HG03039 (cell line): ENCODE measurements around the gene TMOD2.
A peak's percentile ranks its signal among the peaks of the same experiment; 100 is the strongest.

ENCODE experiments used
- ATAC-seq: cut with Tn5 transposase; IDR thresholded peaks from one replicate; pipeline ENCODE4 v1.9.1; 2021; ENCODE audit warnings: mild to moderate bottlenecking, moderate library complexity; ENCODE audit not compliant: unreplicated experiment

TMOD2 gene

GRCh38 chr15:51750792-51751696 lies at the start of gene TMOD2:
TSS of gene TMOD2 (plus strand) at chr15:51751597. CDS start at chr15:51766442, 14,845 bp downstream.
- peak; percentile 78 for ATAC-seq

- ATAC-seq: no peak
Measured at GRCh38 chr15:51702710-51703109, 48.7 kb upstream of the TMOD2 start.

GRCh38 chr15:51706291-51706690 lies 45.1 kb upstream of the TMOD2 start:
- no peak for ATAC-seq

- no peak for ATAC-seq
Measured at GRCh38 chr15:51706926-51707608, 44.3 kb upstream of the TMOD2 start.

- no peak for ATAC-seq
Measured at GRCh38 chr15:51708013-51708412, 43.4 kb upstream of the TMOD2 start.

- no peak for ATAC-seq
Measured at GRCh38 chr15:51709031-51709430, 42.4 kb upstream of the TMOD2 start.

- no peak for ATAC-seq
Measured at GRCh38 chr15:51714162-51714561, 37.2 kb upstream of the TMOD2 start.

GRCh38 chr15:51714911-51715310 lies 36.5 kb upstream of the TMOD2 start:
- ATAC-seq: no peak

- no peak for ATAC-seq
Measured at GRCh38 chr15:51718219-51718618, 33.2 kb upstream of the TMOD2 start.

- ATAC-seq: no peak
Measured at GRCh38 chr15:51718746-51719145, 32.7 kb upstream of the TMOD2 start.

- no peak for ATAC-seq
Measured at GRCh38 chr15:51720201-51720995, 31.0 kb upstream of the TMOD2 start.

GRCh38 chr15:51721199-51721960 lies 30.0 kb upstream of the TMOD2 start:
- no peak for ATAC-seq

- no peak for ATAC-seq
Measured at GRCh38 chr15:51724199-51724598, 27.2 kb upstream of the TMOD2 start.

- no peak for ATAC-seq
Measured at GRCh38 chr15:51724673-51725072, 26.7 kb upstream of the TMOD2 start.

GRCh38 chr15:51726302-51727073 lies 24.9 kb upstream of the TMOD2 start:
- ATAC-seq: peak; percentile 92

GRCh38 chr15:51727141-51727897 lies 24.1 kb upstream of the TMOD2 start:
- ATAC-seq: no peak

- peak; percentile 63 for ATAC-seq
Measured at GRCh38 chr15:51731549-51732267, 19.7 kb upstream of the TMOD2 start.

GRCh38 chr15:51732646-51733045 lies 18.8 kb upstream of the TMOD2 start:
- no peak for ATAC-seq
